DND-41 (cell line): Measurements from ENCODE around the gene ARHGEF4.

Experiments used
- ATAC-seq: fragments of 200-7000 bp; cut with Tn5 transposase; 3 replicates; pipeline ENCODE4 v1.9.1; 2021; ENCODE audit warnings: low read depth; ENCODE audit not compliant: insufficient read depth
- DNase-seq: peaks from one replicate; pipeline ENCODE4 v3.0.0-alpha.2; 2020
- H2AFZ ChIP-seq: 2 replicates; pipeline ENCODE4 v1.6.0; 2012; ENCODE audit warnings: low read depth, low read length
- H3K27ac ChIP-seq: 2 replicates; pipeline ENCODE4 v1.5.1; 2012; ENCODE audit warnings: low read length, inconsistent platforms
- H3K27me3 ChIP-seq: fragments of 200-600 bp; sonication (generic); 2 replicates; pipeline ENCODE4 v1.6.0; 2012; ENCODE audit warnings: low read length, mild to moderate bottlenecking, inconsistent platforms; ENCODE audit not compliant: insufficient read depth, poor library complexity
- H3K36me3 ChIP-seq: 2 replicates; pipeline ENCODE4 v1.5.1; 2012; ENCODE audit warnings: low read length, inconsistent platforms; ENCODE audit not compliant: insufficient read depth
- H3K4me1 ChIP-seq: 2 replicates; pipeline ENCODE4 v1.5.1; 2012; ENCODE audit warnings: mild to moderate bottlenecking, low read length; ENCODE audit not compliant: insufficient read depth
- H3K4me2 ChIP-seq: 2 replicates; pipeline ENCODE4 v1.6.0; 2012; ENCODE audit warnings: mild to moderate bottlenecking, moderate library complexity, low read length, inconsistent platforms; ENCODE audit not compliant: insufficient read depth
- H3K4me3 ChIP-seq, 2 experiments: fragments of 200-600 bp in 1 of 2; shearing (Covaris generic) in 1 of 2; 2 replicates each; pipeline ENCODE4 v1.5.1; 2012 to 2016; ENCODE audit warnings: inconsistent platforms in 2 of 2, low read length in 2 of 2, mild to moderate bottlenecking in 2 of 2, low read depth in 1 of 2, moderate library complexity in 1 of 2
- H3K79me2 ChIP-seq: 2 replicates; pipeline ENCODE4 v1.6.0; 2012; ENCODE audit warnings: low read length, inconsistent platforms; ENCODE audit not compliant: insufficient read depth
- H3K9ac ChIP-seq: 2 replicates; pipeline ENCODE4 v1.6.0; 2012; ENCODE audit warnings: low read depth, mild to moderate bottlenecking, inconsistent platforms, low read length, moderate library complexity
- H3K9me3 ChIP-seq: 2 replicates; pipeline ENCODE4 v1.5.1; 2012; ENCODE audit warnings: low read length, moderate library complexity, mild to moderate bottlenecking, inconsistent platforms; ENCODE audit not compliant: insufficient read depth, severe bottlenecking
- H4K20me1 ChIP-seq: 2 replicates; pipeline ENCODE4 v1.6.0; 2012; ENCODE audit warnings: low read length; ENCODE audit not compliant: insufficient read depth
- CTCF ChIP-seq: IDR thresholded peaks from 2 replicates; pipeline ENCODE4 v1.5.1; 2012; ENCODE audit warnings: borderline replicate concordance, low read length, moderate library complexity, mild to moderate bottlenecking; ENCODE audit not compliant: poor library complexity, severe bottlenecking; ENCODE audit errors: extremely low read depth
- EZH2 ChIP-seq: IDR thresholded peaks from 3 replicates; pipeline ENCODE4 v1.6.1; 2012; ENCODE audit warnings: borderline replicate concordance, low read depth, mild to moderate bottlenecking, moderate library complexity, low read length, inconsistent platforms; ENCODE audit not compliant: severe bottlenecking

Gene ARHGEF4

GRCh38 chr2:131043199-131044074 is 206.7 kb downstream of the ARHGEF4 start:
- Histone ChIP-seq H3K27ac (no peak overlapping the region), H3K36me3 (peaks cover 18% of the 10 kb centered on the region; the same call in 1 of the 2 replicates)
- no peak for ATAC-seq

GRCh38 chr2:131044075-131044756 is 207.5 kb downstream of the ARHGEF4 start:
- H3K79me2 ChIP-seq: no peaks in the 10 kb centered on the region
- TF ChIP-seq EZH2 (no peak), CTCF (no peak)
- no peak for ATAC-seq
- H3K27me3 ChIP-seq: no peaks in the 10 kb centered on the region
- H3K36me3 ChIP-seq: peaks cover 26% of the 10 kb centered on the region
- DNase-seq: no peak
- H3K9ac ChIP-seq: no peak overlapping the region
- H4K20me1 ChIP-seq: peaks cover 36% of the 10 kb centered on the region; the same call in 1 of the 2 replicates
- H3K4me2 ChIP-seq: no peak overlapping the region
- H3K4me1 ChIP-seq: peaks cover 27% of the 10 kb centered on the region
- no peak overlapping the region for H2AFZ ChIP-seq
- no peaks in the 10 kb centered on the region for H3K9me3 ChIP-seq
- no peak overlapping the region for H3K4me3 ChIP-seq
- H3K27ac ChIP-seq: no peak overlapping the region

More at GRCh38 chr2:131043199-131044074, 206.7 kb downstream of the ARHGEF4 start:
- H3K79me2 ChIP-seq: no peaks in the 10 kb centered on the region
- no peak for DNase-seq
- H4K20me1 ChIP-seq: peaks cover 29% of the 10 kb centered on the region; the same call in 1 of the 2 replicates
- no peak overlapping the region for H2AFZ ChIP-seq
- no peaks in the 10 kb centered on the region for H3K9me3 ChIP-seq
- no peak for TF ChIP-seq CTCF
- no peak for TF ChIP-seq EZH2
- H3K4me1 ChIP-seq: peaks cover 27% of the 10 kb centered on the region
- no peaks in the 10 kb centered on the region for H3K27me3 ChIP-seq
- no peak overlapping the region for H3K4me3 ChIP-seq
- H3K4me2 ChIP-seq: no peak overlapping the region
- no peak overlapping the region for H3K9ac ChIP-seq

GRCh38 chr2:131044757-131045150 is 208.0 kb downstream of the ARHGEF4 start:
- Histone ChIP-seq H3K36me3 (peaks cover 31% of the 10 kb centered on the region), H2AFZ (no peak overlapping the region), H3K27me3 (no peaks in the 10 kb centered on the region), H3K4me1 (peaks cover 27% of the 10 kb centered on the region), H3K79me2 (no peaks in the 10 kb centered on the region), H4K20me1 (peaks cover 38% of the 10 kb centered on the region; the same call in 1 of the 2 replicates), H3K9me3 (no peaks in the 10 kb centered on the region), H3K9ac (no peak overlapping the region), H3K4me3 (no peak overlapping the region), H3K27ac (no peak overlapping the region), H3K4me2 (no peak overlapping the region)
- no peak for TF ChIP-seq CTCF
- no peak for TF ChIP-seq EZH2
- no peak for DNase-seq
- ATAC-seq: no peak
